COR-L47 (cell line): ENCODE measurements around the gene FOXC2.
A peak's percentile ranks its signal among the peaks of the same experiment; 100 is the strongest.

ENCODE experiments used
- DNase-seq: peaks from one replicate; lab custom pipeline; 2025; lab: John Stamatoyannopoulos, UW

Gene FOXC2

DNA sequence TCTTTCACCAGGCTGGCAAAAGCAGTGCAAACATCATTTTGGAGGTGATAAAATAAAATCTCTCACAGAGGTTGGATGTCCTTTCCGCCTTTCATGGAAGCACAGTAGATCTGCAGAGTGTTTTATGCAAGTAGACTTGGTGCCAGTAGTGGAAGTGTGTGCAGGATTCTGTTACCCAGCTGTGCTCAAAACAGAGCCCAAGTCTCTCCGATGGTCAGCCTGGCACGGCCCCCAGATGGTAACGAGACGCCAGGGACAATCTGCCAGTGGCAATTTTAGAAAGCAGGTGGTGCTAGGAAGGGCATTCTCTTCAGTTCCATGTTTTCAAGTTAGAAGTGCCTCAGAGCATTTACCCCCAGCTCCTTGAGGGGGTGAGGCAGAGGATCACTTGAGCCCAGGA is 10.1 kb upstream of the FOXC2 start:
- no peak for DNase-seq

DNA sequence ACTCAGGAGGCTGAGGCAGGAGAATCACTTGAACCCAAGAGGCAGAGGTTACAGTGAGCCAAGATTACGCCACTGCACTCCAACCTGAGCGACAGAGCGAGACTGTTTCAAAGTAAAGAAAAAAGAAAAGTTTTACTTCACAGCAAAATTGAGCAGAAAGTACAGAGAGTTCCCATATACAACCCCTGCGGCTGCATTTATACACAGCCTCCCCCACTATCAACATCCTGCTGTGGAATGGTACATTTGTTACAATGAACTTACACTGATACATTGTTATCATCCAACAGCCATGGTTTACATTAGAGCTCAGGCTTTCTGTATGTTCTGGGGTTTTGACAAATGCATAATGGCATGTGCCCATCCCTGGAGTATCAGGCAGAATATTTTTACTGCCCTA is 9.0 kb upstream of the FOXC2 start:
- no peak for DNase-seq

GRCh38 chr16:86558355-86559193 is 8.1 kb upstream of the FOXC2 start:
- DNase-seq = no peak

- DNase-seq = no peak
These were observed 6.8 kb upstream of the FOXC2 start for GRCh38 chr16:86559802-86560305.

GRCh38 chr16:86562356-86562755 is 4.3 kb upstream of the FOXC2 start:
- DNase-seq = no peak

- peak; percentile 79 for DNase-seq
These were observed 2.9 kb upstream of the FOXC2 start for GRCh38 chr16:86563469-86564345.

- DNase-seq = no peak
These were observed 1.4 kb upstream of the FOXC2 start for GRCh38 chr16:86565181-86565631.

- no peak for DNase-seq
These were observed 751 bp upstream of the FOXC2 start for GRCh38 chr16:86565644-86566511.

DNA sequence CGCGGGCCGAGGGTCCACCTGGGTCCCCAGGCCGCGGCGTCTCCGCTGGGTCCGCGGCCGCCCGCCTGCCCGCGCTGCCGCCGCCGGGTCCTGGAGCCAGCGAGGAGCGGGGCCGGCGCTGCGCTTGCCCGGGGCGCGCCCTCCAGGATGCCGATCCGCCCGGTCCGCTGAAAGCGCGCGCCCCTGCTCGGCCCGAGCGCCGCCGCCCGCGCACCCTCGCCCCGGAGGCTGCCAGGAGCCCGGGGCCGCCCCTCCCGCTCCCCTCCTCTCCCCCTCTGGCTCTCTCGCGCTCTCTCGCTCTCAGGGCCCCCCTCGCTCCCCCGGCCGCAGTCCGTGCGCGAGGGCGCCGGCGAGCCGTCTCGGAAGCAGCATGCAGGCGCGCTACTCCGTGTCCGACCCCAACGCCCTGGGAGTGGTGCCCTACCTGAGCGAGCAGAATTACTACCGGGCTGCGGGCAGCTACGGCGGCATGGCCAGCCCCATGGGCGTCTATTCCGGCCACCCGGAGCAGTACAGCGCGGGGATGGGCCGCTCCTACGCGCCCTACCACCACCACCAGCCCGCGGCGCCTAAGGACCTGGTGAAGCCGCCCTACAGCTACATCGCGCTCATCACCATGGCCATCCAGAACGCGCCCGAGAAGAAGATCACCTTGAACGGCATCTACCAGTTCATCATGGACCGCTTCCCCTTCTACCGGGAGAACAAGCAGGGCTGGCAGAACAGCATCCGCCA is 504 bp downstream of the FOXC2 start:
- no peak for DNase-seq

DNA sequence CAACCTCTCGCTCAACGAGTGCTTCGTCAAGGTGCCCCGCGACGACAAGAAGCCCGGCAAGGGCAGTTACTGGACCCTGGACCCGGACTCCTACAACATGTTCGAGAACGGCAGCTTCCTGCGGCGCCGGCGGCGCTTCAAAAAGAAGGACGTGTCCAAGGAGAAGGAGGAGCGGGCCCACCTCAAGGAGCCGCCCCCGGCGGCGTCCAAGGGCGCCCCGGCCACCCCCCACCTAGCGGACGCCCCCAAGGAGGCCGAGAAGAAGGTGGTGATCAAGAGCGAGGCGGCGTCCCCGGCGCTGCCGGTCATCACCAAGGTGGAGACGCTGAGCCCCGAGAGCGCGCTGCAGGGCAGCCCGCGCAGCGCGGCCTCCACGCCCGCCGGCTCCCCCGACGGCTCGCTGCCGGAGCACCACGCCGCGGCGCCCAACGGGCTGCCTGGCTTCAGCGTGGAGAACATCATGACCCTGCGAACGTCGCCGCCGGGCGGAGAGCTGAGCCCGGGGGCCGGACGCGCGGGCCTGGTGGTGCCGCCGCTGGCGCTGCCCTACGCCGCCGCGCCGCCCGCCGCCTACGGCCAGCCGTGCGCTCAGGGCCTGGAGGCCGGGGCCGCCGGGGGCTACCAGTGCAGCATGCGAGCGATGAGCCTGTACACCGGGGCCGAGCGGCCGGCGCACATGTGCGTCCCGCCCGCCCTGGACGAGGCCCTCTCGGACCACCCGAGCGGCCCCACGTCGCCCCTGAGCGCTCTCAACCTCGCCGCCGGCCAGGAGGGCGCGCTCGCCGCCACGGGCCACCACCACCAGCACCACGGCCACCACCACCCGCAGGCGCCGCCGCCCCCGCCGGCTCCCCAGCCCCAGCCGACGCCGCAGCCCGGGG is 1.3 kb downstream of the FOXC2 start:
- DNase-seq = no peak

DNA sequence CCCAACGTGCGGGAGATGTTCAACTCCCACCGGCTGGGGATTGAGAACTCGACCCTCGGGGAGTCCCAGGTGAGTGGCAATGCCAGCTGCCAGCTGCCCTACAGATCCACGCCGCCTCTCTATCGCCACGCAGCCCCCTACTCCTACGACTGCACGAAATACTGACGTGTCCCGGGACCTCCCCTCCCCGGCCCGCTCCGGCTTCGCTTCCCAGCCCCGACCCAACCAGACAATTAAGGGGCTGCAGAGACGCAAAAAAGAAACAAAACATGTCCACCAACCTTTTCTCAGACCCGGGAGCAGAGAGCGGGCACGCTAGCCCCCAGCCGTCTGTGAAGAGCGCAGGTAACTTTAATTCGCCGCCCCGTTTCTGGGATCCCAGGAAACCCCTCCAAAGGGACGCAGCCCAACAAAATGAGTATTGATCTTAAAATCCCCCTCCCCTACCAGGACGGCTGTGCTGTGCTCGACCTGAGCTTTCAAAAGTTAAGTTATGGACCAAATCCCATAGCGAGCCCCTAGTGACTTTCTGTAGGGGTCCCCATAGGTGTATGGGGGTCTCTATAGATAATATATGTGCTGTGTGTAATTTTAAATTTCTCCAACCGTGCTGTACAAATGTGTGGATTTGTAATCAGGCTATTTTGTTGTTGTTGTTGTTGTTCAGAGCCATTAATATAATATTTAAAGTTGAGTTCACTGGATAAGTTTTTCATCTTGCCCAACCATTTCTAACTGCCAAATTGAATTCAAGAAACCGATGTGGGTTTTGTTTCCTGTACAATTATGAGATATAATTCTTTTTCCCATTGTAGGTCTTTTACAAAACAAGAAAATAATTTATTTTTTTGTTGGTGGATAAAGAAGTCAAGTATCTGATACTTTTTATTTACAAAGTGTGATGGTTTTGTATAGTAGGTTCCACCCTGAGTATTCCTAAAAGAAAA is 2.3 kb downstream of the FOXC2 start:
- DNase-seq = no peak

GRCh38 chr16:86569701-86570447 is 3.2 kb downstream of the FOXC2 start:
- DNase-seq = no peak

- DNase-seq = no peak
These were observed 4.2 kb downstream of the FOXC2 start for GRCh38 chr16:86570558-86571529.

DNA sequence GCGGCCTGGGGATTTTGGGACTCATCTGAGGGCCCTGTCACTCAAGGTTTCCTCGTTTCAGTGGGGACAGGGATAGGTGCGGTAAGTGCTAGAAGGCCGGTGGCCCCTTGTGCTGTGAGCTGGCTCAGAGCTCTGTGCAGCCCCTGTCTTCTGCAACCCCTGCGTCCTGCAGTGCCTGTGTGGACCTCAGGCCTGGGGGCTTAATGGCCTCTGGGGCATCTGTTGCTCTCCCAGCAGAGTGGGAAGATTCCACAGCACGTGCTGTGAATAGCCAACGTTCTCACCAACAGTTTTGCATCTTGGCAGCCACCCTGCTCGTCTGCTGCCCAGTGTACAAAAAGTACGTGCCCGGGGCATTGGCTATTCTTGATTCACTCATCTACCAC is 4.9 kb downstream of the FOXC2 start:
- no peak for DNase-seq

GRCh38 chr16:86572041-86572521 is 5.5 kb downstream of the FOXC2 start:
- no peak for DNase-seq

DNA sequence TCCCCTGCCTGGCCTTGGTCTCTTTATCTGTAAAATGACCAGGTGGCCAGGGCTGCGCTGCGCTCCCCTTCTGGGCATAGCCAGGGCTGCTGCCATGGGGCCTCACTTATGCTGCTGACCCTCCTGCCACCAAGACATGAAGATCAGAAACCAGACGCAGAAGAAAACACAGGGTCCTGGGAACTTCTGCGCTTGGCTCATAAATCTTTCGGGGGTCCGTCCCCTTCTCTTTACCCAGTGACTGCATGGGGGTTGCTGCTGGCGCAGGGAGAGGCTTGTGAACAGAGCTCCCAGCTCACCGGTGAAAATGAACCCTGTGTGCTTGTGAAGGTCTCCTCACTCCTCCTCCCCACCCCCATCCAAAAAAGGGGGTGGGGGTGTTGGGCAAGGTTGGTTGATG is 6.0 kb downstream of the FOXC2 start:
- no peak for DNase-seq

DNA sequence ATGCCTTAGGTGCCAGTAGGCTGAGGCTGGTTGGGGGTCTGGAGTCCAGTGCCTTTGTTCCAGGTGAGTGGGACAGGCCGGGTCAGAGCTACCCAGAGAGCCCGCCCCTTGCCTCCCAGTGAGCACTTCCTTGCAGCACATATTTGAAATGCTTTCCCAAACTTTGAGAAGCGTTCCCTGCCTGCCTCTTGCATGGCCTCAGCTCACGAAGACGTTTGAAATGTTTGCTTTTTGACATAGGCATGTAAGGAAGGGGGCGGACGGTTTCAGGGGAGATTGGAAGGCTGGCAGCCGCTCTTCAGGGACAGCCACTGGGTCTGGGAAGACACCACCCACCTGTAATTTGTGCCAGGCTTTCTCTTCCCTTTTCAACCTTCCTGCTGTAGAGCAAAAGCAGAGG is 6.6 kb downstream of the FOXC2 start:
- DNase-seq = no peak
